HAP-1 (cell line): Measurements from ENCODE around the gene LAMA2.

Experiments
- DNase-seq, 2 experiments: peaks; one replicate each; pipeline ENCODE4 v3.0.0-alpha.2; 2016 to 2020; ENCODE audit warnings: low spot score in 2 of 2
- H3K27me3 ChIP-seq: fragments of 250-450 bp; sonication (Bioruptor Pico); 2 replicates; pipeline ENCODE4 v1.5.1; 2020; ENCODE audit warnings: low read depth, mild to moderate bottlenecking, moderate library complexity
- H3K36me3 ChIP-seq: fragments of 250-450 bp; sonication (Bioruptor Pico); replicated peaks from 2 replicates; pipeline ENCODE4 v1.5.1; 2020; ENCODE audit warnings: mild to moderate bottlenecking
- H3K4me1 ChIP-seq: fragments of 250-450 bp; sonication (Bioruptor Pico); 2 replicates; pipeline ENCODE4 v1.5.1; 2020; ENCODE audit warnings: mild to moderate bottlenecking
- H3K4me3 ChIP-seq: fragments of 250-450 bp; sonication (Bioruptor Pico); 2 replicates; pipeline ENCODE4 v1.5.1; 2020; ENCODE audit warnings: mild to moderate bottlenecking, moderate library complexity
- H3K9me3 ChIP-seq: fragments of 250-450 bp; sonication (Bioruptor Pico); 2 replicates; pipeline ENCODE4 v1.5.1; 2020; ENCODE audit warnings: mild to moderate bottlenecking, moderate library complexity
- in situ Hi-C: fragments of 300-500 bp; cut with MboI; formaldehyde crosslinking; loops from 3 replicates; pipeline ENCODE4 v1.14.3; 2020; ENCODE audit warnings: low sequenced_read_pairs, inconsistent platforms, mixed read lengths

LAMA2 gene

DNA sequence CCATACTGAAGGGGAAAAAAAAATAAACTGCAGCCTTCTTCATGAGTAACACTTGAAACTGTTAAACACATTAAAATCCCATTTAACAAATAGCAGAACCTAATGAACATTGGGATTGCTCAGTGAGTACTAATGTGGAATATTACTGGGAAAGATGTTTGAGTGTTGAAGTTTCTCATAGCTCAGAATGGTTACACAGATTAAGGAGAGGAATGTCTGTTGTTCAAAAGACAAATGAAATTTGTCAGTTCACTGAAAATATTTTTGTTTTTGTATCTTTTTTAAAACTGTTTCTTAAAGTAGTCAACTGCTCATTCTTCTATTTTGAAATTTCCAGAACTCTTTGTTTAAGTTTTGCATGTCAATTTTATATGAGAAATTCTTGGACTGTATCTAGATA lies 374.3 kb downstream of the LAMA2 start:
- no peaks in the 10 kb centered on the region for H3K36me3 ChIP-seq
- peaks cover 12% of the 10 kb centered on the region for H3K4me1 ChIP-seq
- no peak overlapping the region for H3K4me3 ChIP-seq
- in situ Hi-C loops = no loop called here
- H3K9me3 ChIP-seq = no peaks in the 10 kb centered on the region
- no peak for DNase-seq
- H3K27me3 ChIP-seq = no peaks in the 10 kb centered on the region

DNA sequence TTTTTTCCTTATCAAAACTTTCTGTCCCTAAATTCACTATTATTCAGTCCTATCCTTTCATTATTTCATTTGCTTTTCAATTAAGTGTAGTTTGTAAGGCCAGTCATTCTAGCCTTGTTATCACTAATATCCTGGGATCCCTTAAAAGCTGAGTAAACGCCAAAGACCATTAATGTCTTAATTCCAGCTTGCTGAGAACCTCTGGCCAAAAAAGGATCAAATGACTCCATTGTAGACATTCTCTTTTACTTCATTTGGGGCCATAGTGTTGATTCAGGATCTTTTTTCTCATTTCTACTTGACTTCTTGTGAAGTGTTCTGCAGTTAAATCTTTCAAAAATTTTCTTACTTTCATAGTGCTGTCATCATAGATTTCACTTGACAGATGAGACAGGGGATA lies 379.7 kb downstream of the LAMA2 start:
- no peaks in the 10 kb centered on the region for H3K36me3 ChIP-seq
- no peaks in the 10 kb centered on the region for H3K27me3 ChIP-seq
- H3K4me3 ChIP-seq = no peak overlapping the region
- no peak for DNase-seq
- in situ Hi-C loops = no loop called here
- H3K4me1 ChIP-seq = no peaks in the 10 kb centered on the region
- H3K9me3 ChIP-seq = no peaks in the 10 kb centered on the region

DNA sequence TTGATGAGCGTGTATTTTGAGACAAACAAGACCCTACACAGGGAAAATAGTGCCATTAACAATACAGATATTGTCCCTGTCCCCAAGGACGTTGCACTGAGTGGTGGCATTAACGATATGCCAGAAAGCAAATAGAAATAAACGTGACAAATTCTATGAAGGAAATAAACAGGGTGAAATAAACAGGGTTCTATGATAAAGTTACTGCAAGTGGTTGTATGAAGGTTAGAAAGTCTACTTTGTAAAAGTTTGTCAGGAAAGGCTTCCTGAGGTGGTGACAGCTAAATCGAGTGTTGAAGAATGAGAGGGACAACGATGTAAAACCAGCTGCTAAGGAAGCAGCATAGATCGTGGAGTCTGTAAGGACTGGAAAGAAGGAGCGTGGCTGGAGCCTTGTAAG lies 380.2 kb downstream of the LAMA2 start:
- Histone ChIP-seq H3K27me3 (no peaks in the 10 kb centered on the region), H3K4me1 (no peaks in the 10 kb centered on the region), H3K4me3 (no peak overlapping the region), H3K9me3 (no peaks in the 10 kb centered on the region), H3K36me3 (no peaks in the 10 kb centered on the region)
- in situ Hi-C loops = no loop called here
- DNase-seq = no peak

DNA sequence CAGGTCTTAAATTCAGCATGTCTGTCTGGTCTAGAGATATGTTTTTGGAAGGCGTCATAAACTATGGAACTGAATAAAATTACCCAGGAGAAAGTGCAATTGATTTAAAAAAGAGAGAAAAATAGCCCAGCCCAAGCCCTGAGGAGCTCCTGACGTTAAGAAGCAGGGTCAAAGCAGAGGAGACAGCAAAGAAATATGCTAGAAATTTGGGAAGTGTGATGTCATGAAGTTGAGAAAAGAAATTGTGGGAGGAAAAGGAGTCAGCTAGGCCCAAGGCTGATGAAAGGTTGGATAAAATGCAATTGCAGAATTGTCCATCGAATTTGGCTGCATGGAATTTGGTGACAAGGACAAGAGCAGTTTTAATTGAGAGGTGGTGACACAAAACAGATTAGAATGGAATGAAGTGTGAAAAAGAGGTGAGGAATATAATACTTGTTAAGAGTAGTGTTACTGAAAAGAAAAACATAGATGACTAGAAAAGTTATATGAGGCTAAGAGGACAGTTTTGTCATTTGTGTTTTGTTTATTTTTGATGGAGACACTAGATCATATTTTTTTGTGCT lies 381.6 kb downstream of the LAMA2 start:
- H3K4me3 ChIP-seq = no peak overlapping the region
- in situ Hi-C loops = no loop called here
- no peaks in the 10 kb centered on the region for H3K27me3 ChIP-seq
- H3K36me3 ChIP-seq = no peaks in the 10 kb centered on the region
- H3K4me1 ChIP-seq = no peaks in the 10 kb centered on the region
- DNase-seq = no peak
- no peaks in the 10 kb centered on the region for H3K9me3 ChIP-seq

DNA sequence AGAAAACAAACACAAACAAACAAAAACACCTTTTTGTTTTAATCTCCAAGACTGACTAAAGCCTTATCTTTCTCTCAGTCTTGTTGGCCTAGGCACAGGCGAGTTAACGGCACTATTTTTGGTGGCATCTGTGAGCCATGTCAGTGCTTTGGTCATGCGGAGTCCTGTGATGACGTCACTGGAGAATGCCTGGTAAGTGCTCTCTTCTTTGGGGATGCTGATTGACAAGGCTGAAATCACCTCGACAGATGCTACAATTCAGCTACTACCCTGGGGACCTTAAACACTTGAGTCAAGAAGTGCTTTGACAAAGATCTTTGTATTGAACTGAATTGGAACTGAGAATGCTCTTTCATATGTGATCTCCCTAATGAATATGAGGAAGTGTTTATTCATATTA lies 384.1 kb downstream of the LAMA2 start:
- Histone ChIP-seq H3K27me3 (no peaks in the 10 kb centered on the region), H3K36me3 (no peaks in the 10 kb centered on the region), H3K4me3 (no peak overlapping the region), H3K4me1 (peaks cover 5% of the 10 kb centered on the region; the same call in 1 of the 2 replicates), H3K9me3 (no peaks in the 10 kb centered on the region)
- DNase-seq = no peak
- in situ Hi-C loops = no loop called here

DNA sequence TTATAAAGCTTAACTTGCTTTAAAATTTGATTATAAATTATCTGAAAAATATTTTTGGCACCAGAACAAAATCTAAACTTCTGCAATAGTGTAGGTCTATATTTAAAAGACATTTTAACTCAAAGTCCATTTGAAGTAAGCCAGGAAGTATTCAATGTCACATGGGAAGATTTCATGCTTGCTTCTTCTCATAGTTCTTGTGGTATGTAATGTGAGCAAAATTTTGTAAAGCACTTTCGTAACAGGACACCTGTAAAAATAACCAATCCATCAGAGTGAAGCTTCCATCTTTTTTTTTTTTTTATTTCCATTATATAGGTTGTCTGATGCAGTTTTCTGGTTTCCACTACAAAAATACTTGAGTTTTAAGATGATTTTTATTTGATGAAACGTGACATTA lies 386.1 kb downstream of the LAMA2 start:
- Histone ChIP-seq H3K9me3 (no peaks in the 10 kb centered on the region), H3K36me3 (no peaks in the 10 kb centered on the region), H3K4me3 (no peak overlapping the region), H3K4me1 (peaks cover 5% of the 10 kb centered on the region; the same call in 1 of the 2 replicates), H3K27me3 (no peaks in the 10 kb centered on the region)
- DNase-seq = no peak
- in situ Hi-C loops = no loop called here

DNA sequence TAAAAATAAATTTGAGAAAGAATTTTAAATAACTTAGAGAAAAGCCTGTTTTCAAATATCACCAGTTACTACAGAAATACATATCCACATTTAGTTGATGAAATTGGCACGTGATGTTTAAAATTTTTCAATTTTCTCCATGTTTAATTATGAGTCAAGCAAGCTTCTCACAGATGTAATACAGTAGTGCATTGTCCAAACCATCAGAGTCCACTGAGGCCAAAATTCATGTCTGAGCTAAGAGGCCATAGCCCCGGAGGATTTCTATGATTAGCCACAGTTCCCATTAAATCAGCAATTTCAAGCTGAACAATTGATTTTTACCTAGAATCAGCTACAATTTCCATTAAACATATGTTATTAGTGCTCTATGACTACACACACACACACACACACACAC lies 387.0 kb downstream of the LAMA2 start:
- in situ Hi-C loops = no loop called here
- no peaks in the 10 kb centered on the region for H3K9me3 ChIP-seq
- no peak for DNase-seq

DNA sequence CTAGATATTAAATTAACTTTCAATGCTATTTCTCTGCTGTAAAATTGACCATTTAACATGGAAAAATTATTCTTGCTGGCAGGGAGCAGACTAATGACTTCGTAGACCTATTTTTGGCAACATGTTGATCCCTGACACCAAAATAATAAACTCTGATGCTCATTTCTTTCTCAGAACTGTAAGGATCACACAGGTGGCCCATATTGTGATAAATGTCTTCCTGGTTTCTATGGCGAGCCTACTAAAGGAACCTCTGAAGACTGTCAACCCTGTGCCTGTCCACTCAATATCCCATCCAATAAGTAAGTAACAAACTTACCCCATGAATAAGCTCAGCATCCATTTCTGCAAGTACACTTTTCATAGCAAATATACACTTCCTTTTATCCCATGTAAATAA lies 387.5 kb downstream of the LAMA2 start:
- H3K4me1 ChIP-seq = peaks cover 5% of the 10 kb centered on the region; the same call in 1 of the 2 replicates
- no peaks in the 10 kb centered on the region for H3K9me3 ChIP-seq
- no peak for DNase-seq
- in situ Hi-C loops = no loop called here
- no peaks in the 10 kb centered on the region for H3K27me3 ChIP-seq
- H3K4me3 ChIP-seq = no peak overlapping the region
- H3K36me3 ChIP-seq = no peaks in the 10 kb centered on the region

More for the DNA sequence above, 387.0 kb downstream of the LAMA2 start:
- H3K4me1 ChIP-seq = peaks cover 5% of the 10 kb centered on the region; the same call in 1 of the 2 replicates
- H3K4me3 ChIP-seq = no peak overlapping the region
- H3K36me3 ChIP-seq = no peaks in the 10 kb centered on the region
- no peaks in the 10 kb centered on the region for H3K27me3 ChIP-seq

DNA sequence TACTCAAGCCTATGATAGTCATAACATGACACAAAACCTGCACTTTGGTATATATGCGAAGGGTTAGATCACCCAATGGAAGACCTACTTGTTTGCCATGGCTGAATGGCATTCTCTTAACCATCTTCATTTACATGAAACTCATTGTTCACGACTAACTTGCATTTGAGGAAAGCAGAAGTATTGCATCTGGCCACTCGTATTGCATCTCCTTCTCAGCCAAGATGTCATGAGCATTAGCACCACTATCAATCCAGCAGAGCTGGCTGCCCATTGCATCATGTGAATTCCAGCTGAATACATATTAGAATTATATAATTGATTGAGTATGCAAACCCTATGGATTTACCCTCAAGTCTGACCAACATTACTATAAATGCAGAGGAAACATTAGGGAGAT lies 390.2 kb downstream of the LAMA2 start:
- Histone ChIP-seq H3K4me3 (no peak overlapping the region), H3K36me3 (no peaks in the 10 kb centered on the region), H3K9me3 (no peaks in the 10 kb centered on the region), H3K27me3 (no peaks in the 10 kb centered on the region), H3K4me1 (peaks cover 5% of the 10 kb centered on the region; the same call in 1 of the 2 replicates)
- in situ Hi-C loops = no loop called here
- no peak for DNase-seq

DNA sequence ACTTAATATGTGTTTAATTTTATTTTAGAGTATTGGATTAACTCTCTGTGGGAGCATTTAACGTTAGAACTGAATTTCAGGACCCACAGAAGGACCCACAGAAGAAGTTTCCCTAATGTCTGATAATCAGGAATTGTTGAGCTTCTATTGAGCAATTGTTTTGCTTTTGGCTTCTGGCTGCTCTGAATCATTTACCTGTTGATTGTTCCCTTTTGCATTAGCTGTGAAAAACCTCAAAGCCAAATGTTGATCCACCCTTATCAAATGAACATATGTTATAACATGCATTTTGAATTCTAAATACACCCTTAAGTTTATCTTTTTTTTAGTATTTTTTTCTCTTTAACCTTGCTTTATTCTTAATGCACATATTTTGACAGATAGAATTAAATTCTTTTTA lies 393.5 kb downstream of the LAMA2 start:
- no peak for DNase-seq
- H3K4me3 ChIP-seq = no peak overlapping the region
- H3K4me1 ChIP-seq = peaks cover 5% of the 10 kb centered on the region; the same call in 1 of the 2 replicates
- no peaks in the 10 kb centered on the region for H3K36me3 ChIP-seq
- in situ Hi-C loops = no loop called here
- H3K27me3 ChIP-seq = no peaks in the 10 kb centered on the region
- no peaks in the 10 kb centered on the region for H3K9me3 ChIP-seq

DNA sequence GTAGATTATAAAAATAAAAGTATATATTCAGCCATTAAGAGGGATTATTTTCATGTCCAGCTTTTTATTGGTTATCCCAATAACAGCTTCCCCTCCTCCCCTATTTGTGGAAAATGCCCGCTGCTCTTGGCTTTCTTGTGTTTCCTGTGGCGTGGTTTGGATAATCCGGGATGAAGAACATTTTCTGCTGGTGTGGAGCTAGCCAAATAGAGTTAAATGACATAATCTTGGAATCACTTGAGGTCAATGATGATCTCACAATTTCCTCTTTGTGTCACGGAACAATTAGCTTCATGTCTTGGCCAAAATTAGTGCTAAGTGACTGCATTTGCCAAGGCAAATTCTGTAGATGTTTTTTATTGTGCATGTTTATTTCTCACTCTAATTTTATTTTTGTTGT lies 394.0 kb downstream of the LAMA2 start:
- Histone ChIP-seq H3K36me3 (no peaks in the 10 kb centered on the region), H3K9me3 (no peaks in the 10 kb centered on the region), H3K4me3 (no peak overlapping the region), H3K4me1 (no peaks in the 10 kb centered on the region; the same call in 1 of the 2 replicates), H3K27me3 (no peaks in the 10 kb centered on the region)
- in situ Hi-C loops = no loop called here
- DNase-seq = no peak

DNA sequence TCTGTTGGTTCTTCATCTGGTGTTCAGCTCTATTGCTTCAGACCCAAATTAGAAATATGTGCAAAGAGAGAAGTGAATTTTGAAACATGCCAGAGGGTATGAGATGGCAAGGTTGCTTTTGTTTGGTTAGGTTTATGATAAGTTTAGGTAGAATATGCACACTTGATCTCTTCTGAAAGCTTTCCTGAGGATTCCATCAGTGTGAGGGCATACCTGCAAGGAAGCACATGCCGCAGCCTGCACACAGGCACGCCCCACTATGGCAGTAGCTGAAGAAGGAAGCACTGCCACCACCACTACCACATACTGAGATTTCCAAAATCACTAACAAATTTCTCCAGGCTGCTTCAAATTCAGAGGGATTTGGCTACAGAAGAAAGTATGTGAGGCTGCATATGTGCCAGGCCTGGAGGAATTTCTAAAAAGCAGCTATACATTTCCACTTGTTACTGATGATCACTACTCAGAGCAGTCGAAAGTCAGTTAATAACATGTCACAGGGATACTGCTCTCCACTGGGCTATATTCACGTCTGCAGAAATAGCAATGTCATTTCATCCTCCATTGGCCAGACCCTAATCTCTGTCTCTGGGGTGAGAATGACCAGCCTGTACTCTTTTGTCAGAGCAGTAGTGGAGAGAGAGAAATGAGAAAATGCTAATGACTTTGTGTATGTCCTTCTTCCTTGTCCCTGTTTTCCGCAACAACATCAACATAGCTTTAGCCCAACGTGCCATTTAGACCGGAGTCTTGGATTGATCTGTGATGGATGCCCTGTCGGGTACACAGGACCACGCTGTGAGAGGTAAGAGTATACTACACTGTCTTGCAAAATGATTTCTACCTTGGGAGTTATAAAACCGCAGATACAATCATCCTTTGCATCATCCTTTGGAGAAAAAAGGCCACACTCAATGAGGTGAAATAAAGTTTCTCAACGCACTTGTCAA lies 396.7 kb downstream of the LAMA2 start:
- DNase-seq = no peak
- H3K4me1 ChIP-seq = peaks cover 11% of the 10 kb centered on the region

DNA sequence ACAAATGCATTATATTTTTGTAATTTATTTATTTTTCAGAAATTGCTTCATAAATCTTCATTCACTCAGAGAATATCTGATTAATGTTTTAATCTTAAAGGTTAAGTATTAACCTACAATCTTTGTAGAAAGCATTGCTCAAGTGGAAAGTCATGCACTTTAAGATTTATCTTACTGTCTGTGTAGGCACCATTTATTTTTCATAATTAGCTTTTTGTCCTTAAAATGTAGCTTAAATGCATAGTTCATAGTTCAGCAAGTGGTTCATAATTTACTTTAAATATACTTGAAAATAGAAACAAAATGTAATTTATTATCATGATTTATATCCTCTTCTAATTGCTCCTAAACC lies 397.3 kb downstream of the LAMA2 start:
- H3K9me3 ChIP-seq = no peaks in the 10 kb centered on the region
- H3K36me3 ChIP-seq = no peaks in the 10 kb centered on the region
- H3K4me3 ChIP-seq = no peak overlapping the region
- H3K4me1 ChIP-seq = peaks cover 17% of the 10 kb centered on the region
- in situ Hi-C loops = no loop called here
- no peaks in the 10 kb centered on the region for H3K27me3 ChIP-seq
- no peak for DNase-seq

More for the DNA sequence above, 396.7 kb downstream of the LAMA2 start:
- Histone ChIP-seq H3K4me3 (no peak overlapping the region), H3K36me3 (no peaks in the 10 kb centered on the region), H3K27me3 (no peaks in the 10 kb centered on the region), H3K9me3 (no peaks in the 10 kb centered on the region)
- in situ Hi-C loops = no loop called here

DNA sequence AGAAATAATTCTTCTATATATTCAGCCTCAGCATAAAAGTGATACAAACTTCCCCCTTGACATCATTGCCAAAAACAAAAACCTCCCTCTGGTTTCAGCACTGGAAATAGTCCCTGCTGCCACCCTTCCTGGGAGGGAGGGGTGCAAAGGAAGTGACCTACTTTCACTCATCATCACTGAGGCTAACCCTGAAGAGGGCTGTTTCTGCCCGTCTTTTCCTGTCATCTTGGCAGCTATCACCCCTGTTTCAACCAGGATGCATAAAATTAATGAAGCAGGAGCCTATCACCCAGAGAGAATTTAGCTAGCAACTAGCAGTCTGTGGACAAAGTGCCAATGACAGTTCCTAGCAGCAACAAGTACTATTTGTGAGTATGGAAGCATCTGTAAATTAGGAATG lies 397.8 kb downstream of the LAMA2 start:
- Histone ChIP-seq H3K4me1 (peaks cover 17% of the 10 kb centered on the region), H3K36me3 (no peaks in the 10 kb centered on the region), H3K4me3 (no peak overlapping the region), H3K27me3 (no peaks in the 10 kb centered on the region), H3K9me3 (no peaks in the 10 kb centered on the region)
- DNase-seq = no peak
- in situ Hi-C loops = no loop called here
